Trophoblast cell (in vitro differentiated cells and primary cell): Measurements from ENCODE around the gene TNFRSF4.

ENCODE experiments used
- DNase-seq, 2 donors: peaks; one replicate each; pipeline ENCODE4 v3.0.0-alpha.2; 2016
- H2AFZ ChIP-seq: 2 replicates; pipeline ENCODE4 v1.6.1; 2013; ENCODE audit warnings: low read length, moderate library complexity, mild to moderate bottlenecking; ENCODE audit not compliant: insufficient read depth, poor library complexity
- H2AK5ac ChIP-seq: 2 replicates; pipeline ENCODE4 v1.6.1; 2013; ENCODE audit warnings: mild to moderate bottlenecking, low read length
- H2BK120ac ChIP-seq: 2 replicates; pipeline ENCODE4 v1.6.1; 2013; ENCODE audit warnings: low read length, mild to moderate bottlenecking, moderate library complexity; ENCODE audit not compliant: insufficient read depth, poor library complexity
- H2BK12ac ChIP-seq: 2 replicates; pipeline ENCODE4 v1.6.1; 2013; ENCODE audit warnings: mild to moderate bottlenecking, low read length, moderate library complexity
- H2BK5ac ChIP-seq: 2 replicates; pipeline ENCODE4 v1.6.1; 2013; ENCODE audit warnings: low read length, low read depth, moderate library complexity, mild to moderate bottlenecking; ENCODE audit not compliant: poor library complexity
- H3K14ac ChIP-seq: 2 replicates; pipeline ENCODE4 v1.6.1; 2013; ENCODE audit warnings: mild to moderate bottlenecking, low read length
- H3K18ac ChIP-seq: 2 replicates; pipeline ENCODE4 v1.6.1; 2013; ENCODE audit warnings: mild to moderate bottlenecking, low read length
- H3K23ac ChIP-seq: 2 replicates; pipeline ENCODE4 v1.6.1; 2013; ENCODE audit warnings: low read length
- H3K27ac ChIP-seq: 2 replicates; pipeline ENCODE4 v1.5.1; 2013; ENCODE audit warnings: low read depth, mild to moderate bottlenecking, inconsistent platforms, low read length, moderate library complexity
- H3K27me3 ChIP-seq: 2 replicates; pipeline ENCODE4 v1.6.1; 2013; ENCODE audit warnings: inconsistent platforms, mild to moderate bottlenecking, low read length, moderate library complexity; ENCODE audit not compliant: insufficient read depth
- H3K36me3 ChIP-seq, 2 experiments: 1 replicate in 1 of 2; 2 replicates in 1 of 2; pipeline ENCODE4 v1.6.1; 2013; ENCODE audit warnings: low read length in 2 of 2, mild to moderate bottlenecking in 2 of 2, moderate library complexity in 1 of 2; ENCODE audit not compliant: insufficient read depth in 2 of 2, control insufficient read depth in 1 of 2
- H3K4ac ChIP-seq: 2 replicates; pipeline ENCODE4 v1.6.1; 2013; ENCODE audit warnings: low read depth, mild to moderate bottlenecking, low read length, moderate library complexity
- H3K4me1 ChIP-seq, 2 experiments: 1 replicate in 1 of 2; 2 replicates in 1 of 2; pipeline ENCODE4 v1.6.1; 2013; ENCODE audit warnings: low read length in 2 of 2, mild to moderate bottlenecking in 2 of 2, moderate library complexity in 1 of 2; ENCODE audit not compliant: insufficient read depth in 2 of 2, control insufficient read depth in 1 of 2
- H3K4me2 ChIP-seq: 2 replicates; pipeline ENCODE4 v1.6.1; 2013; ENCODE audit warnings: inconsistent platforms, mild to moderate bottlenecking, low read length, moderate library complexity
- H3K4me3 ChIP-seq: 2 replicates; pipeline ENCODE4 v1.5.1; 2013; ENCODE audit warnings: mild to moderate bottlenecking, low read depth, low read length, inconsistent platforms
- H3K79me1 ChIP-seq: one replicate; pipeline ENCODE4 v1.6.1; 2013; ENCODE audit warnings: low read length
- H3K79me2 ChIP-seq: 2 replicates; pipeline ENCODE4 v1.6.1; 2013; ENCODE audit warnings: low read length, mild to moderate bottlenecking; ENCODE audit not compliant: control insufficient read depth, insufficient read depth, poor library complexity
- H3K9ac ChIP-seq: 2 replicates; pipeline ENCODE4 v1.6.1; 2013; ENCODE audit warnings: mild to moderate bottlenecking, low read length
- H3K9me3 ChIP-seq: 2 replicates; pipeline ENCODE4 v1.6.1; 2013; ENCODE audit warnings: low read depth, mild to moderate bottlenecking, control low read depth, inconsistent platforms, low read length; ENCODE audit not compliant: insufficient read depth
- H4K12ac ChIP-seq: 2 replicates; pipeline ENCODE4 v1.6.1; 2013; ENCODE audit warnings: low read depth, mild to moderate bottlenecking, low read length, moderate library complexity
- H4K8ac ChIP-seq: 2 replicates; pipeline ENCODE4 v1.6.1; 2013; ENCODE audit warnings: low read depth, mild to moderate bottlenecking, low read length, moderate library complexity
- H4K91ac ChIP-seq: one replicate; pipeline ENCODE4 v1.6.1; 2013; ENCODE audit warnings: low read depth, mild to moderate bottlenecking, low read length, moderate library complexity
- WGBS: extraction: QIAGEN DNeasy Blood & Tissue Kit; methylation state at CpG from one replicate; pipeline ENCODE4 v1.1.7; 2013; ENCODE audit warnings: missing lambda C conversion rate; ENCODE audit not compliant: insufficient read length, insufficient coverage; ENCODE audit errors: extremely low coverage; 5-methylcytosine and 5-hydroxymethylcytosine counted together

The TNFRSF4 gene

GRCh38 chr1:1215080-1215676 lies 1.2 kb upstream of the TNFRSF4 start:
- no peak overlapping the region for H3K27ac ChIP-seq
- no peak overlapping the region for H3K23ac ChIP-seq
- WGBS: no CpG with 5 or more reads among the region's 11 CpGs
- H3K27me3 ChIP-seq: no peaks in the 10 kb centered on the region
- H3K4ac ChIP-seq: no peak overlapping the region
- no peak overlapping the region for H4K91ac ChIP-seq
- H3K4me3 ChIP-seq: peak overlapping the region; percentile 6
- no peak overlapping the region for H3K18ac ChIP-seq
- no peak overlapping the region for H2BK5ac ChIP-seq
- no peaks in the 10 kb centered on the region for H3K79me2 ChIP-seq
- no peak overlapping the region for H3K4me2 ChIP-seq
- H3K9ac ChIP-seq: no peak overlapping the region
- H2AK5ac ChIP-seq: no peak overlapping the region
- no peak overlapping the region for H4K12ac ChIP-seq
- no peak overlapping the region for H4K8ac ChIP-seq
- no peaks in the 10 kb centered on the region for H3K4me1 ChIP-seq
- H3K36me3 ChIP-seq: peaks cover 42 to 48% of the 10 kb centered on the region in 2 experiments
- no peak overlapping the region for H2BK120ac ChIP-seq
- peaks cover 7% of the 10 kb centered on the region for H3K9me3 ChIP-seq
- no peak overlapping the region for H2BK12ac ChIP-seq
- no peaks in the 10 kb centered on the region for H3K79me1 ChIP-seq
- no peak overlapping the region for H3K14ac ChIP-seq
- no peak for DNase-seq
- no peak overlapping the region for H2AFZ ChIP-seq

GRCh38 chr1:1212780-1213344 lies 1.1 kb downstream of the TNFRSF4 start:
- Histone ChIP-seq H3K4me2 (no peak overlapping the region), H3K4ac (no peak overlapping the region), H3K4me3 (no peak overlapping the region), H3K18ac (no peak overlapping the region), H2BK5ac (no peak overlapping the region), H2AFZ (no peak overlapping the region), H3K23ac (no peak overlapping the region), H3K4me1 (no peaks in the 10 kb centered on the region), H3K79me2 (no peaks in the 10 kb centered on the region), H4K12ac (no peak overlapping the region), H3K9ac (no peak overlapping the region), H3K14ac (no peak overlapping the region), H2AK5ac (no peak overlapping the region), H3K9me3 (peaks cover 7% of the 10 kb centered on the region), H3K27me3 (no peaks in the 10 kb centered on the region), H2BK12ac (no peak overlapping the region), H3K36me3 (peaks cover 21 to 25% of the 10 kb centered on the region in 2 experiments), H3K27ac (no peak overlapping the region), H4K91ac (no peak overlapping the region), H3K79me1 (no peaks in the 10 kb centered on the region), H2BK120ac (no peak overlapping the region), H4K8ac (no peak overlapping the region)
- no CpG with 5 or more reads among the region's 24 CpGs for whole genome bisulfite sequencing
- DNase-seq: peak in 1 of 2 donors; percentile 20

GRCh38 chr1:1211541-1212441 lies 2.2 kb downstream of the TNFRSF4 start:
- Histone ChIP-seq H3K27me3 (no peaks in the 10 kb centered on the region), H3K23ac (no peak overlapping the region), H3K18ac (no peak overlapping the region), H3K4me2 (no peak overlapping the region), H3K14ac (no peak overlapping the region), H3K9me3 (peaks cover 7% of the 10 kb centered on the region), H4K8ac (no peak overlapping the region), H3K4me1 (no peaks in the 10 kb centered on the region), H3K4ac (no peak overlapping the region), H3K4me3 (no peak overlapping the region), H2AK5ac (no peak overlapping the region), H3K79me1 (no peaks in the 10 kb centered on the region), H4K91ac (no peak overlapping the region), H3K36me3 (peaks cover 10 to 14% of the 10 kb centered on the region in 2 experiments), H4K12ac (no peak overlapping the region), H3K79me2 (no peaks in the 10 kb centered on the region), H2BK120ac (no peak overlapping the region), H2AFZ (no peak overlapping the region), H3K9ac (no peak overlapping the region), H2BK5ac (no peak overlapping the region), H3K27ac (no peak overlapping the region), H2BK12ac (no peak overlapping the region)
- no peak for DNase-seq
- WGBS: no CpG with 5 or more reads among the region's 28 CpGs

- no peaks in the 10 kb centered on the region for H3K79me1 ChIP-seq
- H4K91ac ChIP-seq: no peak overlapping the region
- H3K14ac ChIP-seq: no peak overlapping the region
- H3K27ac ChIP-seq: no peak overlapping the region
- no peak overlapping the region for H2BK5ac ChIP-seq
- H2BK12ac ChIP-seq: no peak overlapping the region
- no peaks in the 10 kb centered on the region for H3K79me2 ChIP-seq
- H2AK5ac ChIP-seq: no peak overlapping the region
- WGBS: no CpG with 5 or more reads among the region's 31 CpGs
- no peak overlapping the region for H2AFZ ChIP-seq
- peaks cover 4% of the 10 kb centered on the region for H3K27me3 ChIP-seq
- no peaks in the 10 kb centered on the region for H3K4me1 ChIP-seq
- no peak for DNase-seq
- H4K12ac ChIP-seq: no peak overlapping the region
- H3K18ac ChIP-seq: no peak overlapping the region
- H3K4ac ChIP-seq: no peak overlapping the region
- no peak overlapping the region for H3K9ac ChIP-seq
- H3K23ac ChIP-seq: no peak overlapping the region
- no peak overlapping the region for H2BK120ac ChIP-seq
- no peak overlapping the region for H3K4me2 ChIP-seq
- H3K4me3 ChIP-seq: no peak overlapping the region
- peaks cover 7% of the 10 kb centered on the region for H3K9me3 ChIP-seq
- H3K36me3 ChIP-seq: peaks cover 2 to 6% of the 10 kb centered on the region in 2 experiments
- no peak overlapping the region for H4K8ac ChIP-seq
These were observed 3.0 kb downstream of the TNFRSF4 start for GRCh38 chr1:1210726-1211540.
